ENCODE results near the gene SORBS1. TPM values are rescaled to one million over a fixed set of nuclear protein-coding genes. Genes with fewer than 3 reads are reported as not detected.

The SORBS1 gene
- total and polyA plus RNA-seq, 4 donors, result 33.2 to 71.3 (median 44.1) TPM

DNA sequence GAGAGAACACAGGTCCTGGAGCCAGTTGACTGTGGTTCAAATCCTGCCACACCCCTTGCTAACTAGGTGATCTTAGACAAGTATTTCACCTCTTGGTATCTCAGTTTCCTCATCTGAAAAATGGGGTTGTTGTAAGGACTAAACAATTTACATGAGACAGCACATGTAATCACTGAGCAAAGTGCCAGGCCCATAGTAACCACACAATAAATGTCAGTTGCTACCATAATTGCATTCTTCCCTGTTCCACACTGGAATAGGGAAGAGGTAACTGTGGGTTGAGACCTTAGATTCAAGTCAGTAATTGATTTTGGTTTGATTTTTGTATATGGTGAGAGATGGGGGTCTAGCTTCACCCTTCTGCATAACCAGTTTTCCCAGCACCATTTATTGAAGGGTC lies 179.0 kb downstream of the SORBS1 start:
- Histone ChIP-seq H3K9me3 (ENCODE audit: control insufficient read depth in 4 of 4, low read length in 3 of 4) (no peaks in the 10 kb centered on the region), H3K36me3 (ENCODE audit: control insufficient read depth in 4 of 4, insufficient read depth in 3 of 4, low read depth in 1 of 4, low read length in 3 of 4) (peaks cover 4 to 40% (median 38%) of the 10 kb centered on the region in 4 donors), H3K27ac (ENCODE audit: low read depth in 1 of 2, low read length in 2 of 2) (no peak overlapping the region), H3K4me3 (ENCODE audit: low read depth in 1 of 3, low read length in 3 of 3) (no peak overlapping the region), H3K9ac (ENCODE audit: low read depth in 1 of 2, low read length in 2 of 2) (no peak overlapping the region), H3K4me1 (ENCODE audit: control insufficient read depth in 4 of 4, insufficient read depth in 4 of 4, low read length in 3 of 4) (peaks cover 0 to 11% (median 5%) of the 10 kb centered on the region in 4 donors), H3K27me3 (ENCODE audit: control insufficient read depth in 4 of 4, insufficient read depth in 4 of 4, low read length in 3 of 4) (no peaks in the 10 kb centered on the region)
- DNase-seq (ENCODE audit: low spot score), result no peak
- no peak for TF ChIP-seq EGR1 (IDR thresholded peaks at IDR 0.05; ENCODE audit: low read depth in 2 of 2)
- no peak for TF ChIP-seq RXRA (IDR thresholded peaks at IDR 0.05)
- TF ChIP-seq SP1 (IDR thresholded peaks at IDR 0.05), result no peak
- TF ChIP-seq REST (IDR thresholded peaks at IDR 0.05), result no peak
- TF ChIP-seq HNF4G (IDR thresholded peaks at IDR 0.05), result no peak
- no peak for TF ChIP-seq CTCF (IDR thresholded peaks at IDR 0.05; ENCODE audit: low read depth, low read length, missing input control)
- TF ChIP-seq JUND (IDR thresholded peaks at IDR 0.05), result no peak
- TF ChIP-seq FOXA2 (IDR thresholded peaks at IDR 0.05), result no peak
- TF ChIP-seq HNF4A (conservative IDR thresholded peaks at IDR 0.05), result no peak
- no peak for TF ChIP-seq GABPA (IDR thresholded peaks at IDR 0.05 in 1 of 2, conservative IDR thresholded peaks at IDR 0.05 in 1 of 2)
- TF ChIP-seq ZBTB33 (IDR thresholded peaks at IDR 0.05), result no peak
- no peak for TF ChIP-seq FOXA1 (IDR thresholded peaks at IDR 0.05)
- TF ChIP-seq RAD21 (IDR thresholded peaks at IDR 0.05), result no peak
- TF ChIP-seq, protein P1, sequence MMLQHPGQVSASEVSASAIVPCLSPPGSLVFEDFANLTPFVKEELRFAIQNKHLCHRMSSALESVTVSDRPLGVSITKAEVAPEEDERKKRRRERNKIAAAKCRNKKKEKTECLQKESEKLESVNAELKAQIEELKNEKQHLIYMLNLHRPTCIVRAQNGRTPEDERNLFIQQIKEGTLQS (IDR thresholded peaks at IDR 0.05), result no peak
- TF ChIP-seq TAF1 (conservative IDR thresholded peaks at IDR 0.05), result no peak
- TF ChIP-seq YY1 (IDR thresholded peaks at IDR 0.05), result no peak
- TF ChIP-seq, protein P2, sequence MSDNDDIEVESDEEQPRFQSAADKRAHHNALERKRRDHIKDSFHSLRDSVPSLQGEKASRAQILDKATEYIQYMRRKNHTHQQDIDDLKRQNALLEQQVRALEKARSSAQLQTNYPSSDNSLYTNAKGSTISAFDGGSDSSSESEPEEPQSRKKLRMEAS (IDR thresholded peaks at IDR 0.05), result no peak
- TF ChIP-seq NR2F2 (IDR thresholded peaks at IDR 0.05), result no peak

Data from liver (tissue), 9 donors.